Heart left ventricle (tissue), 13 donors: ENCODE results near the gene DUOXA1.

ENCODE experiments used
- CTCF ChIP-seq, 12 donors: fragments of 200-600 bp; sonication (generic) in 4 of 12; IDR thresholded peaks; one replicate each; pipeline versions ENCODE4 v1.5.0 to v1.8.0; 2018 to 2022; ENCODE audit warnings: antibody characterized with exemption in 12 of 12, mild to moderate bottlenecking in 5 of 12
- POLR2A ChIP-seq, 2 donors: fragments of 450-650 bp; IDR thresholded peaks; one replicate each; pipeline ENCODE4 v1.6.1; 2017; ENCODE audit warnings: antibody characterized with exemption in 2 of 2, mild to moderate bottlenecking in 2 of 2, moderate library complexity in 2 of 2
- donor health status: ischemic (EF 13 %, LVEDD 7.1; RV severe dilation, severe dysfunction).
- donor health status: DM: no; HTN: yes; CAD: no.
- donor health status: DM: no; HTN: no; CAD: no.
- donor health status: ischemic (EF 25% LVEDD 6.9; RV normal size, moderate dysfunction).
- donor health status: ischemic (EF 25% LVEDD 5.7; RV mildly dilated, moderate dysfunction).
- donor health status: ischemic (EF 35%, LVEDD 5.7; RV mildly dilated, moderate dysfunction).
- donor health status: nonischemic (EF 11% LVEDD 7.7; RV severe dilation, severe dysfunction).
- donor health status: DM: yes; HTN: yes; CAD: no.
- donor health status: PGD.
- donor health status: ischemic (EF 29% LVEDD 5.4; RV normal size, mild dysfunction).
- donor health status: nonischemic (EF 23%, LVEDD 6.1; RV moderate dilation, normal function).

DNA sequence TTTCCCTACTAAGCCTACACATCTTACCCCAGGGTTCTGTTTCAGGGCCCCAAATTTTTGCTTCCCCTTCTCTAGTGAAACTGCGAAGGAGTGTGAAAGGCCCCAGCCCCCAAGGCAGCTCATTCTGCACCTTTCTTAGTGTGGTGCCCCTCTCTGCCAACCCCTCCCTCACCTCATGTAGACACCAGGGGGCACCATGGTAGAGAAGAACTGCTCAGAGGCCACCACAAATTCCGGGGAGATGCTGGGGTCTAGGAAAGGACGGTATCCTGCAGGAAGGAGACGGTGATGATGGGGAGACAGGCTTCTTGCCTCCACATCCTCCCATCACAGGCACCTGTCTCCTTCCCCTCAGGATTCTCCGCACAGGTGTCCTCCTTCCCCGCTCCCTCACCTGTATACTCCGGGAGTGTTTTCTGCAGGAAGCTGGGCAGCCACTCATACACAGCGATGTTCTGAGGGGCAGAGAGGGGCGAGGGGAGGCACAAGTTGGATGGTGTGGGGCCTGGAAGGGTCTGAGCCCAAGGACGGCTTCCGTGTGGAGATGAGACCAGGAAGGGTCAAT, 19.3 kb downstream of the DUOXA1 start:
- TF ChIP-seq POLR2A (IDR thresholded peaks at IDR 0.05), result no peak
- no peak for TF ChIP-seq CTCF (IDR thresholded peaks at IDR 0.05)
